GM12878 (cell line): ENCODE measurements around the gene NCAPD2. TPM values are rescaled to one million over a fixed set of nuclear protein-coding genes. Genes with fewer than 3 reads are reported as not detected.
A peak's percentile ranks its signal among the peaks of the same experiment; 100 is the strongest.

Experiments used
- ATAC-seq: fragments of 200-7000 bp; cut with Tn5 transposase; 3 replicates; pipeline ENCODE4 v1.9.1; 2020; ENCODE audit warnings: mild to moderate bottlenecking, moderate library complexity
- BruUV-seq: library from RNA; stranded (reverse); fragments of 400-500 nt; replicated peaks from 2 replicates; lab custom pipeline; 2021; lab: Mats Ljungman, UMichigan
- CTCF ChIA-PET: fragments of 300-600 bp; sonication (Branson Sonifier 250); formaldehyde crosslinking; extraction: SDS; loops from one replicate; lab custom pipeline; 2021; ENCODE audit warnings: inconsistent platforms; lab: Yijun Ruan, JAX
- POLR2A ChIA-PET: fragments of 350-600 bp; formaldehyde crosslinking; extraction: SDS; loops from one replicate; lab custom pipeline; 2021; ENCODE audit warnings: inconsistent platforms; lab: Charles Lee
- RAD21 ChIA-PET: fragments of 300-600 bp; sonication (Branson Sonifier 250); formaldehyde crosslinking; loops from one replicate; lab custom pipeline; 2023; ENCODE audit warnings: antibody characterized with exemption; ENCODE audit not compliant: unreplicated experiment; lab: Charles Lee
- SMC1A ChIA-PET: fragments of 300-600 bp; sonication (Branson Sonifier 250); formaldehyde crosslinking; loops from one replicate; lab custom pipeline; 2023; ENCODE audit not compliant: unreplicated experiment, uncharacterized antibody; lab: Charles Lee
- DNase-seq: peaks from one replicate; pipeline ENCODE4 v3.0.0-alpha.2; 2011; ENCODE audit warnings: low read depth, low spot score
- FAIRE-seq: peaks from 3 replicates; lab custom pipeline; 2011; peaks lifted over from hg19 to GRCh38; lab: Jason Lieb, UNC
- H2AFZ ChIP-seq: 2 replicates; pipeline ENCODE4 v1.6.0; 2011; ENCODE audit warnings: low read depth, low read length, control low read depth; ENCODE audit not compliant: control insufficient read depth
- H3K27ac ChIP-seq: 2 replicates; pipeline ENCODE4 v1.5.1; 2011; ENCODE audit warnings: control low read depth; ENCODE audit not compliant: control insufficient read depth, insufficient read depth
- H3K27me3 ChIP-seq, 2 experiments: replicated peaks in 1 of 2; 2 replicates each; pipeline versions ENCODE4 v1.6.0 to v1.6.1; 2011; ENCODE audit warnings: low read length in 1 of 2; ENCODE audit not compliant: control insufficient read depth in 2 of 2, insufficient read depth in 2 of 2
- H3K36me3 ChIP-seq, 2 experiments: 2 replicates each; pipeline ENCODE4 v1.5.1; 2011; ENCODE audit warnings: low read length in 1 of 2; ENCODE audit not compliant: control insufficient read depth in 2 of 2, insufficient read depth in 2 of 2
- H3K4me1 ChIP-seq: 2 replicates; pipeline ENCODE4 v1.6.1; 2011; ENCODE audit warnings: mild to moderate bottlenecking, low read length, moderate library complexity, mixed read lengths; ENCODE audit not compliant: control insufficient read depth, insufficient read depth
- H3K4me2 ChIP-seq: 2 replicates; pipeline ENCODE4 v1.6.0; 2011; ENCODE audit warnings: control low read depth; ENCODE audit not compliant: control insufficient read depth, insufficient read depth
- H3K4me3 ChIP-seq: fragments of 200-600 bp; sonication (generic); 2 replicates; pipeline ENCODE4 v1.5.1; 2016
- H3K79me2 ChIP-seq: 2 replicates; pipeline ENCODE4 v1.6.0; 2011; ENCODE audit warnings: low read length; ENCODE audit not compliant: control insufficient read depth, insufficient read depth
- H3K9ac ChIP-seq: 2 replicates; pipeline ENCODE4 v1.8.0; 2011; ENCODE audit warnings: low read length, control low read depth, mixed read lengths; ENCODE audit not compliant: control insufficient read depth, insufficient read depth
- H3K9me3 ChIP-seq: replicated peaks from 3 replicates; pipeline ENCODE4 v1.5.1; 2011; ENCODE audit warnings: mild to moderate bottlenecking, low read length; ENCODE audit not compliant: control insufficient read depth, insufficient read depth
- H4K20me1 ChIP-seq: 2 replicates; pipeline ENCODE4 v1.6.0; 2011; ENCODE audit not compliant: control insufficient read depth, insufficient read depth
- GABPA ChIP-seq: IDR thresholded peaks from 2 replicates; pipeline ENCODE4 v1.6.1; 2014; ENCODE audit warnings: antibody characterized with exemption, low read depth, mild to moderate bottlenecking, inconsistent platforms
- MTA3 ChIP-seq: IDR thresholded peaks from 2 replicates; pipeline ENCODE4 v1.6.1; 2012; ENCODE audit warnings: low read length, inconsistent platforms, borderline replicate concordance
- POLR2A ChIP-seq: IDR thresholded peaks from 2 replicates; pipeline ENCODE4 v1.6.1; 2011; ENCODE audit warnings: low read depth, mild to moderate bottlenecking, low read length
- POLR2AphosphoS2 ChIP-seq: IDR thresholded peaks from 2 replicates; pipeline ENCODE4 v1.6.1; 2011; ENCODE audit warnings: low read depth, mild to moderate bottlenecking, low read length, improper control_type of control experiment, moderate library complexity
- POLR2AphosphoS5 ChIP-seq: IDR thresholded peaks from 2 replicates; pipeline ENCODE4 v1.6.1; 2011; ENCODE audit warnings: mild to moderate bottlenecking, low read length, inconsistent platforms
- RBBP5 ChIP-seq: fragments of 200-600 bp; sonication (generic); conservative IDR thresholded peaks from 2 replicates; pipeline ENCODE4 v1.6.1; 2016
- SUPT20H ChIP-seq: IDR thresholded peaks from 2 replicates; pipeline ENCODE4 v1.6.1; 2011; ENCODE audit warnings: low read depth, mild to moderate bottlenecking, low read length, moderate library complexity, borderline replicate concordance; ENCODE audit not compliant: control insufficient read depth
- ZNF384 ChIP-seq: IDR thresholded peaks from 2 replicates; pipeline ENCODE4 v1.6.1; 2012; ENCODE audit warnings: low read depth, mild to moderate bottlenecking, low read length, improper control_type of control experiment, borderline replicate concordance
- WGBS: methylation state at CpG from one replicate; pipeline ENCODE4 v1.1.6; 2016; ENCODE audit warnings: low lambda C conversion rate; ENCODE audit not compliant: insufficient replicate concordance, insufficient coverage; ENCODE audit errors: missing lambda C conversion rate; 5-methylcytosine and 5-hydroxymethylcytosine counted together
- in situ Hi-C: fragments of 300-500 bp; cut with MboI; formaldehyde crosslinking; loops from 9 replicates; pipeline ENCODE4 v1.14.3; 2018; ENCODE audit warnings: mixed read lengths
- intact Hi-C: fragments of 100-400 bp; cut with micrococcal nuclease; formaldehyde crosslinking; loops from one replicate; pipeline ENCODE4 v1.14.2; 2022; ENCODE audit not compliant: unreplicated experiment
- polyA plus RNA-seq, 11 experiments: library from polyadenylated mRNA; depleted of rRNA in 4 of 11; unstranded in 6 of 11; stranded (reverse) in 5 of 11; fragments of >200 nt; fragmentation: Nextera tagmentation in 4 of 11; fragmentation: Illumina TruSeq in 1 of 11; extraction: Ambion mirVana in 4 of 11; extraction: Trizol in 1 of 11; gene quantifications; 1 replicate in 1 of 11; 2 replicates in 10 of 11; pipeline versions ENCODE4 v1.2.1 to v1.2.3, GENCODE V29; 2011 to 2016; ENCODE audit warnings: inconsistent platforms in 2 of 11, missing spikeins in 2 of 11, low read depth in 1 of 11
- total RNA-seq, 4 experiments: library from RNA; depleted of rRNA in 3 of 4; stranded (reverse); fragments of >200 nt in 3 of 4; fragmentation: Illumina TruSeq in 1 of 4; extraction: Trizol in 1 of 4; gene quantifications; 2 replicates each; pipeline versions ENCODE4 v1.2.1 to v1.2.3, GENCODE V29; 2013 to 2021

Gene NCAPD2
- total and polyA plus RNA-seq, 10 of the 15 experiments (the other 5 are each of a cell fraction or from before 2014, with no cell fraction given): 24.2 to 160 (median 110) TPM

DNA sequence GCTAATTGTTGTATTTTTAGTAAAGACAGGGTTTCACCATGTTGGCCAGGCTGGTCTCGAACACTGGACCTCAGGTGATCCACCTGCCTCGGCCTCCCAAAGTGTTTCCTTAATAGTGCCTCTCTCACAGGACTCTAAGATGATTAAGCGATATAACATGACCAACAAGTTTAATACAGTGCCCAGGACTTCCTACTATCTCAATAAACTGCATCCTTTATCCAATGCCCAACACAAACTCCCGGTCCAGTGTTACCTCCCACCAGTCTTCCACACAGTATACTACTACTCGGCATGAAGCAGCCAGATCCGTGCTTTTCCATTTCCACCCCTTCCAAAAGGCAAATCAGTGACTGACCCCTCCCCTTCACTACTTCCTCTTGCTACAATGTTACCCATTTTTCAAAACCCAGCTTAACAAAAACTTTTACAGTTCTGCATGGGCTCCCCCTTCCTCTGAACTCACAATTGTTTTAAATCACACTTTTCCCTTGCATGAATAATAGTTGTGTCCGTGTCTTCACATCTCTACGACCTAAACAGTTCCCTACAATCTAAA is 73.3 kb downstream of the NCAPD2 start:
- intact Hi-C loops: loop anchor here (5.0 kb wide), 1 partner anchor 120 kb away; the partner anchor contains the start of gene ZNF384
- Histone ChIP-seq H3K4me2 (peak overlapping the region; percentile 38), H3K4me1 (peaks cover 4% of the 10 kb centered on the region; the same call in 1 of the 2 replicates), H3K27me3 (no peaks in the 10 kb centered on the region), H3K79me2 (peaks cover 33% of the 10 kb centered on the region), H3K9ac (peak overlapping the region; percentile 92), H2AFZ (no peak overlapping the region), H4K20me1 (no peaks in the 10 kb centered on the region; the same call in 1 of the 2 replicates), H3K27ac (peak overlapping the region; percentile 75), H3K36me3 (peaks cover 18 to 27% of the 10 kb centered on the region in 2 experiments), H3K4me3 (peak overlapping the region; percentile 90), H3K9me3 (no peaks in the 10 kb centered on the region)
- ChIA-PET RAD21 (interaction anchor here (1.1 kb wide), 1 partner anchor 128 kb away, joined by 3 read pairs; no protein-coding TSS in a partner anchor), CTCF (interaction anchor here (0.7 to 2.0 kb wide), 6 partner anchors 13 to 117 kb away, joined by 3 to 9 read pairs (median 5); partner anchors contain the start of gene GAPDH), POLR2A (interaction anchor here (0.6 to 2.3 kb wide), 6 partner anchors 31 to 142 kb away, joined by 3 to 7 read pairs (median 3); partner anchors contain the start of gene LPAR5), SMC1A (interaction anchor here (1.9 to 2.2 kb wide), 2 partner anchors 14 to 102 kb away, joined by 5 to 8 read pairs; no protein-coding TSS in a partner anchor)
- 21% methylated on average over 8 of the region's 8 CpGs for WGBS
- in situ Hi-C loops: no loop called here
- TF ChIP-seq GABPA (no peak), SUPT20H (no peak), MTA3 (no peak), ZNF384 (no peak), RBBP5 (no peak)
- ATAC-seq (no peak), DNase-seq (no peak), FAIRE-seq (no peak)
- no TSS peak for BruUV-seq

DNA sequence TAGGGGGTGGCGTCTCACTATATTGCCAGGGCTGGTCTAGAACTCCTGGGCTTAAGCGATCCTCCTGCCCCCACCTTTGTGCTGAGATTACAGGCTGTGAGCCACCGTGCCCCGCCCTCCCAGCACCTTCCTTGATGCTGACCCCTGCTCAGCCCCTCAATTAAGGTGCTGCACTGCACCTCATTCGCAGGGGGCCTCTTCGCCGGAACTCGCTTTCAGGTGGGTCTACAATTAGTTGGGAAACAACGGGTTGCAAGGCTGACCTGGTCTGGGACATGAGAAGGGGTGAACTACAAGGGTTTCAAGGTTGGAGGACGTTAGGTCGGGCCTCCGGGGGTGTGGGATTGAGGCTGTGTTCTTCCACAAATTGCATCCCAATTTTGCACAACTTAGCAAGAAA is 75.4 kb downstream of the NCAPD2 start:
- Histone ChIP-seq H4K20me1 (no peaks in the 10 kb centered on the region; the same call in 1 of the 2 replicates), H3K4me2 (no peak overlapping the region), H3K9me3 (no peaks in the 10 kb centered on the region), H2AFZ (no peak overlapping the region), H3K27me3 (no peaks in the 10 kb centered on the region), H3K79me2 (peaks cover 30% of the 10 kb centered on the region), H3K9ac (no peak overlapping the region), H3K36me3 (peaks cover 20 to 21% of the 10 kb centered on the region in 2 experiments), H3K4me1 (peaks cover 4% of the 10 kb centered on the region; the same call in 1 of the 2 replicates), H3K4me3 (no peak overlapping the region), H3K27ac (no peak overlapping the region)
- no TSS peak for BruUV-seq
- TF ChIP-seq POLR2A (peak; percentile 47; the same call in 1 of the 2 replicates), POLR2AphosphoS5 (peak; percentile 11; the same call in 1 of the 2 replicates), POLR2AphosphoS2 (no peak)
- POLR2A ChIA-PET: no interaction called here
- WGBS: 92% methylated on average over 12 of the region's 12 CpGs
- RAD21 ChIA-PET: interaction anchor here (1.2 kb wide), 1 partner anchor 29 kb away, joined by 3 read pairs; no protein-coding TSS in a partner anchor
- SMC1A ChIA-PET: no interaction called here
- CTCF ChIA-PET: interaction anchor here (1.1 to 1.5 kb wide), 2 partner anchors 33 to 120 kb away, joined by 3 to 4 read pairs; partner anchors contain the start of gene ZNF384
- ATAC-seq (no peak), FAIRE-seq (no peak), DNase-seq (no peak)
- intact Hi-C loops: loop anchor here (5.0 kb wide), 1 partner anchor 118 kb away; the partner anchor contains the start of gene ZNF384
- in situ Hi-C loops: no loop called here
